Neuronal stem cell (in vitro differentiated cells): ENCODE data around the gene ROBO3.

ENCODE experiments used
- DNase-seq: peaks from one replicate; pipeline ENCODE4 v3.0.0-alpha.2; 2013; ENCODE audit warnings: low spot score
- H2AFZ ChIP-seq: one replicate; pipeline ENCODE4 v1.6.1; 2013; ENCODE audit warnings: mild to moderate bottlenecking, low read length, inconsistent platforms
- H2AK5ac ChIP-seq: 2 replicates; pipeline ENCODE4 v1.6.1; 2013; ENCODE audit warnings: low read depth, mild to moderate bottlenecking, inconsistent platforms, low read length, moderate library complexity, mixed read lengths
- H2BK120ac ChIP-seq: 2 replicates; pipeline ENCODE4 v1.6.1; 2013; ENCODE audit warnings: low read depth, mild to moderate bottlenecking, inconsistent platforms, low read length, moderate library complexity, mixed read lengths
- H2BK12ac ChIP-seq: one replicate; pipeline ENCODE4 v1.6.1; 2013; ENCODE audit warnings: low read length, inconsistent platforms
- H2BK15ac ChIP-seq: 2 replicates; pipeline ENCODE4 v1.6.1; 2013; ENCODE audit warnings: mild to moderate bottlenecking, low read length, inconsistent platforms, mixed read lengths
- H2BK5ac ChIP-seq: one replicate; pipeline ENCODE4 v1.6.1; 2013; ENCODE audit warnings: inconsistent platforms, mild to moderate bottlenecking, low read length, moderate library complexity
- H3K14ac ChIP-seq: one replicate; pipeline ENCODE4 v1.6.1; 2013; ENCODE audit warnings: low read length, inconsistent platforms
- H3K18ac ChIP-seq: 2 replicates; pipeline ENCODE4 v1.6.1; 2013; ENCODE audit warnings: low read length, inconsistent platforms
- H3K23ac ChIP-seq: 2 replicates; pipeline ENCODE4 v1.6.1; 2013; ENCODE audit warnings: low read depth, mild to moderate bottlenecking, mixed read lengths, low read length, inconsistent platforms; ENCODE audit not compliant: poor library complexity
- H3K27ac ChIP-seq: replicated peaks from 3 replicates; pipeline ENCODE4 v1.5.1; 2013; ENCODE audit warnings: low read length, inconsistent platforms
- H3K27me3 ChIP-seq, 3 experiments: 2 replicates each; pipeline ENCODE4 v1.6.1; 2013; ENCODE audit warnings: low read length in 3 of 3, mild to moderate bottlenecking in 2 of 3, inconsistent platforms in 1 of 3, low read depth in 1 of 3, mixed read lengths in 1 of 3, moderate library complexity in 1 of 3; ENCODE audit not compliant: control insufficient read depth in 3 of 3, insufficient read depth in 3 of 3
- H3K36me3 ChIP-seq, 2 donors: replicated peaks in 1 of 2; 2 replicates each; pipeline ENCODE4 v1.6.1; 2013; ENCODE audit warnings: low read length in 2 of 2; ENCODE audit not compliant: control insufficient read depth in 2 of 2, insufficient read depth in 2 of 2
- H3K4ac ChIP-seq: 2 replicates; pipeline ENCODE4 v1.6.1; 2013; ENCODE audit warnings: inconsistent platforms, mild to moderate bottlenecking, low read length, moderate library complexity
- H3K4me1 ChIP-seq, 2 donors: 1 replicate in 1 of 2; 2 replicates in 1 of 2; pipeline ENCODE4 v1.6.1; 2013; ENCODE audit warnings: low read length in 2 of 2, low read depth in 1 of 2; ENCODE audit not compliant: control insufficient read depth in 2 of 2, insufficient read depth in 1 of 2
- H3K4me2 ChIP-seq: one replicate; pipeline ENCODE4 v1.6.1; 2013; ENCODE audit warnings: mild to moderate bottlenecking, low read length, inconsistent platforms; ENCODE audit not compliant: insufficient read depth, poor library complexity, severe bottlenecking
- H3K4me3 ChIP-seq, 2 donors: 2 replicates each; pipeline ENCODE4 v1.5.1; 2013; ENCODE audit warnings: low read length in 2 of 2, mild to moderate bottlenecking in 2 of 2, inconsistent platforms in 1 of 2, moderate library complexity in 1 of 2
- H3K79me1 ChIP-seq: one replicate; pipeline ENCODE4 v1.6.1; 2013; ENCODE audit warnings: low read depth, mild to moderate bottlenecking, inconsistent platforms, low read length, moderate library complexity
- H3K9ac ChIP-seq: one replicate; pipeline ENCODE4 v1.6.1; 2013; ENCODE audit warnings: mild to moderate bottlenecking, low read depth, low read length, inconsistent platforms; ENCODE audit not compliant: poor library complexity
- H3K9me3 ChIP-seq, 2 donors: replicated peaks in 1 of 2; 2 replicates each; pipeline versions ENCODE3 to v1.6.1; 2013; ENCODE audit warnings: low read length in 2 of 2, mild to moderate bottlenecking in 2 of 2, inconsistent platforms in 1 of 2, low read depth in 1 of 2, mixed read lengths in 1 of 2, moderate library complexity in 1 of 2; ENCODE audit not compliant: control insufficient read depth in 2 of 2, insufficient read depth in 1 of 2
- H4K8ac ChIP-seq: one replicate; pipeline ENCODE4 v1.6.1; 2013; ENCODE audit warnings: low read depth, mild to moderate bottlenecking, inconsistent platforms, low read length, moderate library complexity
- H4K91ac ChIP-seq: one replicate; pipeline ENCODE4 v1.6.1; 2013; ENCODE audit warnings: low read length, low read depth, mild to moderate bottlenecking, inconsistent platforms; ENCODE audit not compliant: poor library complexity
- WGBS, 2 donors: extraction: QIAGEN DNeasy Blood & Tissue Kit; methylation state at CpG; one replicate each; pipeline ENCODE4 v1.1.7; 2013; ENCODE audit warnings: missing lambda C conversion rate in 2 of 2, mixed read lengths in 1 of 2; ENCODE audit not compliant: insufficient read length in 2 of 2, insufficient replicate concordance in 1 of 2; ENCODE audit errors: extremely low coverage in 2 of 2; 5-methylcytosine and 5-hydroxymethylcytosine counted together

ROBO3 gene

DNA sequence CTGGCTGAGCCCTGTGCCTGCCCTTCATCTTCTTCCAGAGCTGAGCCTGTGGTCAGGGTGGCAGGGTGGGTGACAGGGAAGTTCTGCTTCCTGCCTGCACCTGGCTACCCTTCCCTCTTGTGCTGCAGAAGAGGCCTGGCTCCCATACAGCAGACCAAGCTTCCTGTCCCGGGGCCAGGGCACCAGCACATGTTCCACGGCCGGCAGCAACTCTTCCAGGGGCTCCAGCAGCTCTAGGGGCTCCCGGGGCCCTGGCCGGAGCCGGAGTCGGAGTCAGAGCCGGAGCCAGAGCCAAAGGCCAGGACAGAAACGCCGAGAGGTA, 15.0 kb downstream of the ROBO3 start:
- no CpG with 5 or more reads among the region's 10 CpGs for WGBS, 2 donors
- Histone ChIP-seq H3K36me3 (no peaks in the 10 kb centered on the region), H3K4me3 (no peak overlapping the region), H3K9ac (no peak overlapping the region), H2BK12ac (no peak overlapping the region), H3K4ac (no peak overlapping the region), H4K8ac (no peak overlapping the region), H3K4me2 (no peak overlapping the region), H3K27ac (no peak overlapping the region), H3K79me1 (peaks cover 2% of the 10 kb centered on the region), H3K9me3 (no peaks in the 10 kb centered on the region), H3K18ac (peak overlapping the region; percentile 73), H4K91ac (peak overlapping the region; percentile 3), H3K23ac (no peak overlapping the region), H3K27me3 (peaks cover 0 to 9% (median 7%) of the 10 kb centered on the region in 3 experiments), H2BK120ac (no peak overlapping the region), H2BK5ac (no peak overlapping the region), H3K4me1 (peaks cover 8 to 17% of the 10 kb centered on the region in 2 donors), H2AFZ (no peak overlapping the region), H2AK5ac (peak overlapping the region; percentile 76), H2BK15ac (no peak overlapping the region), H3K14ac (no peak overlapping the region)
- DNase-seq = no peak

- Histone ChIP-seq H3K4me3 (no peak overlapping the region), H2BK15ac (no peak overlapping the region), H2BK12ac (no peak overlapping the region), H2AFZ (no peak overlapping the region), H3K18ac (no peak overlapping the region), H4K8ac (no peak overlapping the region), H3K4me2 (no peak overlapping the region), H3K4ac (no peak overlapping the region), H3K27me3 (peaks cover 0 to 4% (median 0%) of the 10 kb centered on the region in 3 experiments), H3K79me1 (no peaks in the 10 kb centered on the region), H3K36me3 (no peaks in the 10 kb centered on the region), H3K9me3 (no peaks in the 10 kb centered on the region), H3K4me1 (peaks cover 6 to 13% of the 10 kb centered on the region in 2 donors), H4K91ac (no peak overlapping the region), H2BK120ac (no peak overlapping the region), H3K23ac (no peak overlapping the region), H2AK5ac (no peak overlapping the region), H3K27ac (no peak overlapping the region), H2BK5ac (no peak overlapping the region), H3K14ac (no peak overlapping the region), H3K9ac (peak overlapping the region; percentile 13)
- DNase-seq = no peak
- no CpG with 5 or more reads among the region's 3 CpGs for WGBS, 2 donors
Measured at GRCh38 chr11:124880958-124881357, 15.7 kb downstream of the ROBO3 start.

- Histone ChIP-seq H4K91ac (no peak overlapping the region), H3K27ac (no peak overlapping the region), H2BK12ac (no peak overlapping the region), H2BK15ac (no peak overlapping the region), H3K4me3 (no peak overlapping the region), H3K79me1 (no peaks in the 10 kb centered on the region), H4K8ac (no peak overlapping the region), H2BK5ac (no peak overlapping the region), H3K27me3 (peaks cover 0 to 7% (median 2%) of the 10 kb centered on the region in 3 experiments), H3K9me3 (no peaks in the 10 kb centered on the region), H3K36me3 (no peaks in the 10 kb centered on the region), H3K4me1 (peaks cover 6 to 8% of the 10 kb centered on the region in 2 donors), H3K23ac (no peak overlapping the region), H2BK120ac (no peak overlapping the region), H3K9ac (no peak overlapping the region), H2AFZ (no peak overlapping the region), H3K4ac (no peak overlapping the region), H3K18ac (no peak overlapping the region), H3K4me2 (no peak overlapping the region), H2AK5ac (no peak overlapping the region), H3K14ac (no peak overlapping the region)
- no peak for DNase-seq
- no CpG with 5 or more reads among the region's 11 CpGs for WGBS, 2 donors
Measured at GRCh38 chr11:124882339-124883071, 17.3 kb downstream of the ROBO3 start.

DNA sequence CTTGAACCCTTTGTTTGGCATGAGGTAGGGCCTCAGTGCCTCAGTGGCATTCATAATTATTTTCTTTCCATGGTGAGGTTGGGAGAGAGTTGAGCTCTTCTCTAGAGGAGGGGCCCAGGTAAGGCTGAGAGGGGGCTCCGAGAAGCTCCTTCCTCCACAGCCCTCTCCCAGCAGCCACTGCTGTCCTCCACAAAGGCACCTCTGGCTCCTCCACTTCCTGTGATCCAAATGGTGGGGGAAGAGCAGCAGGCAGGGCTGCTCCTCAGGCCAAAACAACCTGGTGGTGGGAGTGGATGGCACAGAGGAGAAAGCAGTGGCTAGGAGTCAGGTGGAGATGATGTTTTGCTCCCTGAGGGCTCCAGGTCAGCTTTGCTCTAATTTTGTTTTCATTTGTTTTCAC, 19.1 kb downstream of the ROBO3 start:
- H2BK12ac ChIP-seq = no peak overlapping the region
- H3K9me3 ChIP-seq = no peaks in the 10 kb centered on the region
- H3K4me1 ChIP-seq = peaks cover 6% of the 10 kb centered on the region in 2 donors
- H3K4me2 ChIP-seq = no peak overlapping the region
- H3K23ac ChIP-seq = no peak overlapping the region
- no peak overlapping the region for H3K27ac ChIP-seq
- no peak overlapping the region for H3K9ac ChIP-seq
- no peak overlapping the region for H2AK5ac ChIP-seq
- H4K91ac ChIP-seq = no peak overlapping the region
- H3K36me3 ChIP-seq = no peaks in the 10 kb centered on the region
- no peaks in the 10 kb centered on the region for H3K79me1 ChIP-seq
- no peak overlapping the region for H3K14ac ChIP-seq
- H3K4me3 ChIP-seq = no peak overlapping the region
- no peak overlapping the region for H4K8ac ChIP-seq
- no CpG with 5 or more reads among the region's 1 CpG for WGBS, 2 donors
- H2AFZ ChIP-seq = no peak overlapping the region
- H3K27me3 ChIP-seq = peaks cover 0 to 16% (median 0%) of the 10 kb centered on the region in 3 experiments
- H2BK5ac ChIP-seq = no peak overlapping the region
- no peak overlapping the region for H3K4ac ChIP-seq
- no peak overlapping the region for H2BK120ac ChIP-seq
- H3K18ac ChIP-seq = no peak overlapping the region
- no peak overlapping the region for H2BK15ac ChIP-seq
- no peak for DNase-seq
